ENCODE data around the gene LIN7C. TPM values are rescaled to one million over a fixed set of nuclear protein-coding genes. Genes with fewer than 3 reads are reported as not detected.

The LIN7C gene
- total and polyA plus RNA-seq, 9 of the 15 experiments (the other 6 are each of a cell fraction or from before 2014, with no cell fraction given): 10.8 to 52.7 (median 21.5) TPM

GRCh38 chr11:27477831-27478230 is 28.7 kb downstream of the LIN7C start:
- Histone ChIP-seq H2AFZ (ENCODE audit: low read depth, low read length) (no peak overlapping the region), H4K20me1 (replicated peaks; ENCODE audit: control insufficient read depth, insufficient read depth, low read length) (no peaks in the 10 kb centered on the region), H3K9ac (ENCODE audit: insufficient read depth in 1 of 2, low read depth in 2 of 2, low read length in 2 of 2) (no peak overlapping the region), H3K4me3 (no peak overlapping the region), H3K36me3 (ENCODE audit: control insufficient read depth, insufficient read depth, low read length) (no peaks in the 10 kb centered on the region), H3K4me2 (ENCODE audit: insufficient read depth, low read length) (no peak overlapping the region), H3K9me1 (ENCODE audit: control insufficient read depth, insufficient read depth, low read length) (no peaks in the 10 kb centered on the region), H3K27me3 (ENCODE audit: control insufficient read depth in 2 of 2, insufficient read depth in 2 of 2, low read length in 2 of 2) (no peaks in the 10 kb centered on the region), H3K79me2 (ENCODE audit: control insufficient read depth, insufficient read depth, low read length) (no peaks in the 10 kb centered on the region), H3K9me3 (replicated peaks; ENCODE audit: control insufficient read depth, insufficient read depth, low read depth, low read length) (no peaks in the 10 kb centered on the region), H3K4me1 (replicated peaks in 1 of 2; ENCODE audit: control insufficient read depth in 2 of 2, insufficient read depth in 2 of 2, low read length in 2 of 2) (peaks cover 3 to 6% of the 10 kb centered on the region in 2 experiments; a peak in 3 of 5 replicates), H3K27ac (ENCODE audit: extremely low read depth, low read depth, low read length) (no peak overlapping the region)
- DNase-seq (ENCODE audit: extremely low read depth in 1 of 4, low spot score in 3 of 4) (no peak), ATAC-seq (no peak), FAIRE-seq (no peak)
- intact Hi-C loops (cut with micrococcal nuclease): no loop called here
- ChIA-PET POLR2A (interaction anchor here (0.6 kb wide), 1 partner anchor 280 kb away, joined by 3 read pairs; no protein-coding TSS in a partner anchor), CTCF (ENCODE audit: low intra/inter-chr PET ratio) (no interaction called here)
- in situ Hi-C loops (cut with MboI): loop anchor here (25.0 kb wide), 2 partner anchors 716 to 1191 kb away; no protein-coding TSS in a partner anchor
- no TSS peak for BruUV-seq (replicated peaks)
- WGBS (ENCODE audit: insufficient coverage, low coverage, missing lambda C conversion rate): 29% methylated on average over 2 of the region's 2 CpGs
- TF ChIP-seq ETV1 (tag; conservative IDR thresholded peaks at IDR 0.05; ENCODE audit: low read depth) (no peak), ARID1B (IDR thresholded peaks at IDR 0.05) (no peak), BACH1 (tag; IDR thresholded peaks at IDR 0.05) (no peak), CREBBP (IDR thresholded peaks at IDR 0.05; ENCODE audit: low read depth, low read length) (no peak), RFX7 (CRISPR knock-in tag; IDR thresholded peaks at IDR 0.05) (no peak), U2AF2 (optimal IDR thresholded peaks at IDR 0.05; ENCODE audit: low read depth, low read length) (no peak), JUN (IDR thresholded peaks at IDR 0.05; ENCODE audit: borderline replicate concordance, low read depth, low read length) (no peak), JUN (CRISPR knock-in tag; IDR thresholded peaks at IDR 0.05; ENCODE audit: borderline replicate concordance) (no peak), ZNF561 (CRISPR knock-in tag; conservative IDR thresholded peaks at IDR 0.05) (no peak), NR2C2 (CRISPR knock-in tag; IDR thresholded peaks at IDR 0.05) (no peak), NR2C2 (tag; IDR thresholded peaks at IDR 0.05) (no peak), RBBP5 (IDR thresholded peaks at IDR 0.05; ENCODE audit: borderline replicate concordance, insufficient read depth, low read length, poor library complexity, severe bottlenecking) (no peak), WHSC1 (IDR thresholded peaks at IDR 0.05; ENCODE audit: low read length) (no peak), DNMT1 (IDR thresholded peaks at IDR 0.05) (no peak), ZNF165 (CRISPR knock-in tag; IDR thresholded peaks at IDR 0.05; ENCODE audit: borderline replicate concordance) (no peak)
- TF ChIP-seq, protein P1, sequence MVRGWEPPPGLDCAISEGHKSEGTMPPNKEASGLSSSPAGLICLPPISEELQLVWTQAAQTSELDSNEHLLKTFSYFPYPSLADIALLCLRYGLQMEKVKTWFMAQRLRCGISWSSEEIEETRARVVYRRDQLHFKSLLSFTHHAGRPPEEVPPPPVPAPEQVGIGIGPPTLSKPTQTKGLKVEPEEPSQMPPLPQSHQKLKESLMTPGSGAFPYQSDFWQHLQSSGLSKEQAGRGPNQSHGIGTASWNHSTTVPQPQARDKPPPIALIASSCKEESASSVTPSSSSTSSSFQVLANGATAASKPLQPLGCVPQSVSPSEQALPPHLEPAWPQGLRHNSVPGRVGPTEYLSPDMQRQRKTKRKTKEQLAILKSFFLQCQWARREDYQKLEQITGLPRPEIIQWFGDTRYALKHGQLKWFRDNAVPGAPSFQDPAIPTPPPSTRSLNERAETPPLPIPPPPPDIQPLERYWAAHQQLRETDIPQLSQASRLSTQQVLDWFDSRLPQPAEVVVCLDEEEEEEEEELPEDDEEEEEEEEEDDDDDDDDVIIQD (CRISPR knock-in tag; IDR thresholded peaks at IDR 0.05): no peak
